GM19395 (cell line): ENCODE measurements around the gene CHI3L2.

Source experiments
- ATAC-seq: cut with Tn5 transposase; IDR thresholded peaks from one replicate; pipeline ENCODE4 v1.9.1; 2021; ENCODE audit warnings: mild to moderate bottlenecking, moderate library complexity; ENCODE audit not compliant: unreplicated experiment

CHI3L2 gene

DNA sequence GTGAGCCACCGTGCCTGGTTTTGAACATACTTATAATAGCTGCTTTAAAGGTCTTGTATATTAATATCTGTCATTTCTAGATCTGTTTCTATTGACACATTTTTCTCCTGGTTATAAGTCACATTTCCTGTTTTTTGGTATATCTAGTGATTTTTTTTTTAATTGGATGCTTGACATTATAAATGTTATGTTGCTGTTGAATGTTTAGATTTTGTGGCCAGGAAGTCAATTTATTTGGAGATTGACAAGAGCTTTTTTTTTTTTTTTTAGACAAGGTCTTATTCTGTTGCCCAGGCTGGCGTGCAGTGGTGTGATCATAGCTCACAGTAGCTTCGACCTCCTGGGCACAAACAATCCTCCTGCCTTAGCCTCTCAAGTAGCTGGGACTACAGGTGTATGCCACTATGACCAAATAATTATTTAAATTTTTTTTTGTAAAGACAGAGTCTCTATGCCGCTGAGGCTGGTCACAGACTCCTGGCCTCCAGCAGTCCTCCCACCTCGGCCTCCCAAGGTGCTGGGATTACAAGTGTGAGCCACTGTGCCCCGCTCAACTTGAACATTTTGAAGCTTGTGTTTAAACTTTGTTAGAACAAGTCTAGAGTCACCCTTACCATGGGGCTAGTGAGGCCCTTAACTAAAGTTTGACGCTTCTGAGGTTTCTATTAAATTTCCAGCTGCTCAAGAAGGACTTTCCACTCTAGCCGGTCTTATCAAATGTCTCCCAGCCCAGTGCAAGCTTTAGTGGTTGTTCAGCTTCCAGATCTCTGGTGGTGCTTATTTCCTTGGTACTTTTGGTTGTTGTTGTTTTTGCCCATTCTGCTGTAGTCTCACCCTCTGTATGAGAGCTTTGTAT, 8.6 kb upstream of the CHI3L2 start:
- ATAC-seq: no peak

DNA sequence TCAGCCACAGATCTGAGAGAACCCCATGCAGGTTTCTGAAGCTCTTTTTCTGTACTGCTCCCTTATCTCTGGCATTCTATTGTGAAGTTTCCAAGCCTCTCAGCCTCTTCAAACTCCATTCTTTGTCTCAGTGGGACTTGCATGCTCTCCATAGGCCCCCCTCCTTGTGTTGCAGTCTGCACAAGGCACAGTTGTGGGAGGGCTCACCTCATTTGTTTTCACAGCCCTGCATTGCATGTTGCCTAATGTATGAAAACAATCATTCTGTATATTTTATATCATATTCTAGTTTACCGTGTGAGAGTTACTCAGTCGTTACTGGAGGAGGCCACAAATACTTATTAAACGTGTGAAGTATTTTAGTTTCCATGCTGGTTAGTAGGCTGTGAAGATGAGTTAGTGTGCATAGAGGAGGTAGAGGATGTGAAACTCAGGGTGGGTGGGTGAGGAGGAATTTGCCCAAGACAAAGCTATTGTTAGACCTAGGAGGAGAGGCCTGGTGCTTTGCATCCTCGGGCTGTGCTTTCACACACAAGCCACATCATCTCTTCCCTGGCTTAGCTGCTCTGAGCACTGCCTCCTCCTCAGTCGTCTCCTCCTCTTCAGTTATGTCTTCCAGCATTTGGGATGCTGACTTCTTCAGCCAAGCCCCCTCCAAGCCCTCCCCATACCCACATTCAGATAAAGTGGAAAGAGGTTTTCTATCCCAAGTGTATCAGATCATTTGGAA, 7.8 kb upstream of the CHI3L2 start:
- peak; percentile 31 for ATAC-seq

DNA sequence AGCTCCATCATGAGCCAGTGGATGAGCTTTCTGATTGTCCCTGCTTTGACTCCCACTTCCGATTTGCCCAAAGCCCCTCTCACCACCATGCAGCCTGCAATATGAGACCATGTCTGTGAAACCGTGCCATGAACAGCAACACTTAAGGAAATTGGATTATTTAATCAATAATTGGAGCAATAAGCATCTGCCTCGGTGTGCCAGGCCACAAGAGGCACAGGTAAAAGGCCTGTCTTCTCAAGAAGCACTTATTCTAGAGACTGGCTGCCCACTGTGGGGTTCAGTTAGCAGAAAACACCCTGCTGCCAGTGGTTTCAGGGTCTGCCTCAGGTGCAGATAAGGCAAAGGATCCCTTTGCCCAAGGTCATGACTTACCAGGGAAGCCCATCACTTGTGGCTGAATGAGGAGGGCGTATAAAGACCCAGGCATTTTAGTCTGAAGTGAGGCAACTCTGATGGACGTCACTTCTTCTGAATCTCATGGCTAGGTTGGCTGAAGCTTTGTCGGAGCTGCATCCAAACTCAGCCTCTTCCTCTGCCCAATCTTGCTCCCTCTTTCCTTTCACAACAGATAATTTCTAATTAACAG, 7.1 kb upstream of the CHI3L2 start:
- no peak for ATAC-seq

DNA sequence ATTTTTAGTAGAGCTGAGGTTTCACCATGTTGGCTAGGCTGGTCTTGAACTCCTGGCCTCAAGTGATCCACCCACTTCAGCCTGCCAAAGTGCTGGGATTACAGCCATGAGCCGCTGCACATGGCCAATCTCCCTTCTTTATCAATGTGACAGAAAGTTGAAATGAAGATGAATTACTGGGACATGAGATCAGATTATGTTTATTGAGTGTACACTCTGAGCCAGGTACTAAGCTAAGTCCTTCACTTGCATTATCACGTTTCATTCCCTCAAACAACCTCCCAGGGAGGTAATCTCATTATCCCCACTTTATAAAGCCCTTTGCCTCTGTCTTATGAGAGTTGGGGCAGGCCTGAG, 6.3 kb upstream of the CHI3L2 start:
- ATAC-seq: no peak

DNA sequence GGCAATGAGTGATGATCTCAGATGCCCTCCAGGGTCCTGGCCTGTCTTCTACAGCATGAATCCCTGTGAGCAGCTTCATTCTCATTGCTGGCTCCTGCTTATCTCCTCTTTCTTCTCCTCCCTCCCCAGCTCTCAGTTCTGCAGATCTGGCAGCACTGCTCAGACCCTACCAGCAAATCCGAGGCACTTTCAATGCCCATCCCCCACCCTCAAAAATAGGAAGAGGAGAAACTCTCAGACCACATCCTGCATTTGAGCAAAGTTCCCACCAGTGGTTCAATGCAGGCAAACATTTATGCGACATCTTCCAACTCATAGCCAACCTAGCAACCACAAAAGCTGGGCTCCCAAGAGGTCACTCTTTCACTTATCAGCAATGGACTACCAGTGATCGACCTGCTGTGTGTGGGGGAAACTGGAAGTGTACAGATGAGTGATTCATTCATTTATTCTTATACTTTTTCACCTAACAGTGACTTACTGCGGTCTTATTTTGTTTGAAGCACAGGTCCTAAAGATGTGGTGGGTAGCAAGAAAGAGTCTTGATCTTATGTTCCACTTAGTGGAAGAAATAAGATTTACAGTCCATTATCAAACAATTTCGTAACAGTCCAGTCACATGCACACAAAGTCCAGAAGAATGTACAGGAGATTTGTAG, 5.8 kb upstream of the CHI3L2 start:
- peak; percentile 72 for ATAC-seq

DNA sequence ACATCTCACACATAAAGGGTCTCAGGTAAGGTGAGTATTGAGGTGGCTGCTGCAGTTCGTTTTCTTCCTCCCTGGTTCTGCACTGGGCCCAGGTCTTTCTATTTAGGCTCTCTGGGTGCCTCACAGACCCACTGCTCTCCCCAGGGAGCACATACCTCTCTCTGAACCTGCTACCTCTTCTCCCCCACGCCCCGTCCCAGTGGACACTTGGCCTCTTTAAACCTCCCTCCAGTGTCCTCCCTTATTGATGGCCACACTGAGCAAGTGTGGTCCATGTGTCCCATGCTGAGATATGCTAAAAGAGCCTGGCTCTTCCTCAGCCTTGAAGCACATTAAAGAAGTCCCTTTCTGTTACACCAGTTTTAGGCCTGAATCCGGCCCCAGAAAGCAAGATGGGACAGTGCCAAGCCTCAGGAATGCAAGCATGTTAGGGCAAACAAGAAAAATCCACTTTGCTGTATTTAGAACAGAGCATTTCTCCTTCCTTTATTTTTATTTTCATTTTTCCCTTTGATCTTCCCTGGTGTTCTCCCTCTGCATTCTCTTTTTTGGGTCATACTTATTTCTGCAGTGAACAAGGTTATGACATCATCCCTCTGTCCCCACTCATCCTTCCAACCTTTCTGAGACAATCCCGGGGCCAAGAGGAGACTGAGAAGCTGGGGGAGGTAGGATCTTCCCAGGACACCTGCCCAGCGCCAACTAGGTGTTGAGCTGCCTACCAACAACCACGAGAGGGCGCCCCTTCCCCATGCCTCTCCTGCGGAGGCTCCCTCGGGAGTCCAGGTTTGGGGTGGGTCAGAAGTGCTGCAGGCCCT, 5.0 kb upstream of the CHI3L2 start:
- peak; percentile 2 for ATAC-seq

DNA sequence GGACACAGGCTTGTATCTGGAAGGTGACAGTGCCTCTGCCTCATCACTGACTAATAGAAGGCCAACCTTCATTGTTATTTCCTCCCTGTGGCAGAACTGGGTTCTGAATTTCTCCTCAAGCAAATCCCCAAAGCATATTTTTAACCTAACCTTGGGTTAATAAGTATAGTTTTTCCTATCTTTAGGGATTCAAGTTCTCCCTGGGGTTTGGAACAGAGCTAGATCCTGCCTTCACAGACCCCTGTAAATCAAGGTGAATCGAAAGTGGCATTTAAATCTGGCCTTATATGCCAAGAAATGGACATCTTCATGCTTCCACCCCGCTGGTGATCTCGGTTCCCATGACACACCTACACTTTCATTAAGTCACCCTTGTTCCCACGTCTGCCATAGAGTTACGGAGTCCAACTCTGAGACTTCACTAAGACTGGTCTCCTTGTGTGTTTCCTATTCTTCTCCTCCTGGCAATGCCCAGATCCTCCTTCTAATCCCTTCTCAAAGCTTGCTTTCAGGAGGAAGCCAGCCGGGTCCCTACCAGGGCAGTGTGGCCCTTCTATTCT, 4.3 kb upstream of the CHI3L2 start:
- ATAC-seq: no peak

DNA sequence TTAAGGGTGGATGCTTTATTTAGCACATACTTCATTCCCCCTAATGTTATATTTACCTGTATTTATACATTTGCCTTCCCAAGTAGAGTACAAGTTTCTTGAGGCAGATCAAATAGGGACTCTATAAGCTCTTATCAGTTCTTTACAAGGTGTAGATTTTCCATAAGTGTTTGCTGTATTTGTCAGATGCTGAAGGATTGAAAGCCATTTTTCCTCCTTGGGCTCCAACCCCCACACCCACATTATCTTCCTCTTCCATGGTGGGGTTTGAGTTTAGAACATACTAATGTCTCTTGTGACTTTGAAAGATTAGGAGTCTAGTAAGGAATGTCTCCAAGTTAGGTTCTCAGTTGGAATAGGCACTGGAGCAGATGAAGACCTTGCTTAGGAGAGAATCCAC, 2.4 kb upstream of the CHI3L2 start:
- no peak for ATAC-seq

DNA sequence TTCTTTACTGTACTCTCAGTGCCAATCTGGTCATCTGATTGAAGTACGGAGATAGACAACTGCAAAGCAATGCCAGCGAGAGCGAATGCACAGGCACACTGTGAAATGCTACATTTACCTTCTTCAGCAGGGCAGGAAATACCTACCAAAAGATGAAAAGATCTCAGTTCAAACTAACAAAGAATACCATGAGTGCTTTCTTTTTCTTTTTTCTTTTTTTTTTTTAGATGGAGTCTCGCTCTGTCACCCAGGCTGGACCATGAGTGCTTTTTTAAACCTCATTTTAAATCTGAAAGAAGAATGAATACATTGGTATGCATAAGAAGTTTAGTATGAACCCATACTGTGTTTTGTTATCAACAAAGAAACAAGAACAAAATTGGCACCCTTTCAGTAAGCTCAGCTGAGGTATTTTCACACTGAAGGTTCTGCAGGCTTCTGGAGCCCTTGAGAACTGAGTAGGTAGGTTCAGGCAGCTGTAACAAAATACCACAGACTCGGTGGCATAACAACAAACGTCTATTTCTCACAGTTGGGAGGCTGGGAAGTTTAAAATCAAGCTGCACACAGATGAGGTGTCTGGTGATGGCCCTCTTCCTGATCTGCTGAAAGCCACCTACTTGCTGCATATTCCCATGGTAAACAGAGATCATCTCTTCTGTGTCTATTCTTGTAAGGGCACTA, 1.7 kb upstream of the CHI3L2 start:
- ATAC-seq: no peak

DNA sequence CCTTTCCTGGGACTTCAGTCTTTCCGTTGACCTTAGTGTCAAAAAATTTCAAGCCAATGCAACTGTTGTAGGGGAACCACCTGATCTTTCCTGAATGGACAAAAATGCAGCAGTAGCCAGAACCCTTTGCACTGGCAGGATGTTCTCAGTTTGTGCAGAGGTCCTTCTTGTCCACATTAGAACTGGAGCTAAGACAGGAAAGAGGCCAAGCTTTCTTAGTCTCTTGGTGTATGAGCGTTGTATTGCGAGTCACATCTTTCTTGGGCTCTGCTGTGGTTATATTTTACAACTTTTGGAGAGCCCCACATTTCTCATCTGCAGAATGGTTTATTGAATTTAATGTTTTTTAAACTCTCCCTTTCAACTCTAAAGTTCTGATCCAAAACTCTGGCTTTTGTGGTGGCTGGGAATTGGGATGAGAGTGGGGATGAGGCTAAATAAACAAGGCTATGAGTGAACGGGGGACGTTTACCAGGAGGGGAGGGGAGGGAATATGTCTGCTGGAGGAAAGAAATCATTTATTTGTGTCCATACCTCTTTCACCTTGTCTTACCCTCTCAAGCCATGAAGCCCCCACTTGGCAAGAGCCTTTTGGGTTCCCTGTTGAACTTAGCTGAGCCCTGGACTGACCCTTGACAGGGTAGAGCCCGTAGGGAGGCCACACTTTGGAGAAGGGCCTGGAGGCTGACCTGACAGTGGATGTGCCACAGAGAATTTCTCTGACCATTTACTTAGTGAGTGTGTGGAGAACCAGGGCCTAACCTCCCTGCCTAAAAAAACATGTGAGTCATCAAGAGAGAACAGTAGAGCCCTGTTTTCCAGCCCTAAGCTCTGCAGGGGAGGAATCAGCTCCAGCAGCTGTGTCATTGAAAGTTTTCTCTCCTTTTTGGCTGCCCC, 586 bp downstream of the CHI3L2 start:
- no peak for ATAC-seq

DNA sequence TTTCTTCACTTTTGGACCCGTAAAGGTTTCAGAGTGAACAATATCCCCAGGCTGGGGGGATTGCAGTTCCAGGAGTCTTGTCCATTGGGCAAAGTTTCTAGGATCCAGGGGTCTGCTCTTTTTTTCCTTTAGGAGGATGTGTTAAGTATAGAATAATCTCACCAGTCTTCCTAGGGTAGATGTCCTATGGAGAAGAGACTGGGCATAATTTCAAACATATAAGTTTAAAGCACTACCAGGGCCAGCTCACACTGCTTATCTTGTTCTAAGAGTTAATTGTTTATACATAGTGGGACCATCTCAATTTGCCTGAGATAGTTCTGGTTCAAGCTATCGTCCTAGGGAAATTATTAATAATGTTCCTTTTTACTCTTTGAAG, 1.2 kb downstream of the CHI3L2 start:
- ATAC-seq: no peak

DNA sequence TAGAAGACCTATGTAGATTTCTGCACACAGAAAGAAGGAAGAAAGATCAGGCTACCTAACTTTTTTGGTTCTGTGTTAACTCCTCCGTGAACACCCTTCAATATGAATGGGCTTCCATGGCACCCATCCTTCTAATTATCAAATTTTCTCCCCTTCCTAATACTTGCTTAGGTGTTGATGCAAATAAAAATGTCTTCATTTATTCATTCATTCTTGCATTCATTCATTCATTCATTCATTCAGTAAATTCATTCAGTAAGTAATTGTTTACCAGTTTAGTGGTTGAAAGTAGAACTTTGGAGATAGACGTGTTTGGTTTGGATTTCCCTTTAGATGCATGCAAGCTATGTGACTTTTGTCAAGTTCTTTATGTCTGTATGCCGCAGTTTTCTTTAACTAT, 4.6 kb downstream of the CHI3L2 start:
- no peak for ATAC-seq

DNA sequence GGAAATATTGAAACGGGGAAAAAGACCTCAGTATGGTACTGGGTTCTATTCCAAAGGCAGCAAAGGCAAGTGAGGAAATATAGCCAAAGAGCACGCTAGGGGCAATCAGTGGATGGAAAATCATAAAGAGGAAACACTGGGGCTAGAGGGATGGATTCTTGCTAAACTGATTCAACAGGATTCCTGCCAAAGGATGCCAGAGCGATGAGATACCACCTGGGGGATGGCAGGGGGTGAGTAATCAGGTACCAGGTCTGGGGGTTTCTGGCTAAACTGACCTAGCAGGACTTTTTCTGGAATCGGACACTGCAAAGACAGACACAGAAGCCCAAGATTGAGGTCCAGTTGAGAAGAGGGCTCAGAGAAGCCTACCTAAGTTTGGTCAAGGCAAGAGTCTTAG, 6.7 kb downstream of the CHI3L2 start:
- no peak for ATAC-seq

DNA sequence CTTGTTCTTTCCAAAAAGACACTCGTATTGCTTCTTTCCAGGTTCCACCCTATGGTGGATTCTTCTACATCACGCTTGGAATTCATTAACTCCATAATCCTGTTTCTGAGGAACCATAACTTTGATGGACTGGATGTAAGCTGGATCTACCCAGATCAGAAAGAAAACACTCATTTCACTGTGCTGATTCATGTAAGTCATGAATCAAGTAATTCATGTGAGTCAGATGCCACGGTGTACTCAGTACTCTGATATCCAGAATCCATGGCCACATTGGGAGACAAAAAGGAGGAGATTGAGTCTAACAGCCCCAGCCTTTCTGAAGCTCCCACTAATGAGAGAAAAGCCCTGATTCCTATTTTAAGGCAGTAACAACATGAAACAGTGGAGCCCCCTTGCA, 7.4 kb downstream of the CHI3L2 start:
- ATAC-seq: no peak

DNA sequence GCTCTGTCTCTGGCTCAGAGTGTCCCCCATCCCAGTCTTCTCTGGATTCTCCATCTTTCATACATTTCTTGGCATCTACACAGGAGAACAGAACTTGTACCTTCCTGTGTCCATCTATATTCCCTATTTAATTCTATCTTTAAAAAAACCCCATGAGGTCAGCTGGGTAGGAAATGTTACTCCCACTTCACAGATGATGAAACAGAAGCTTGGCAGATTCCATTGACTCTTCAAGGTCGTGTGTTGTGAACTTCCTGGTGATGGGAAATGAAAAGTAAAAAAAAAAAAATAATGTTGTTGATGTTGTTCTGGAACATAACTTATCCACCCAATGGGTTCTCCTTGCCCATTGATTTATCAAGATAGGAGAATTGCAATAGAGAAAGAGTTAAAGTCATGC, 8.9 kb downstream of the CHI3L2 start:
- ATAC-seq: no peak

DNA sequence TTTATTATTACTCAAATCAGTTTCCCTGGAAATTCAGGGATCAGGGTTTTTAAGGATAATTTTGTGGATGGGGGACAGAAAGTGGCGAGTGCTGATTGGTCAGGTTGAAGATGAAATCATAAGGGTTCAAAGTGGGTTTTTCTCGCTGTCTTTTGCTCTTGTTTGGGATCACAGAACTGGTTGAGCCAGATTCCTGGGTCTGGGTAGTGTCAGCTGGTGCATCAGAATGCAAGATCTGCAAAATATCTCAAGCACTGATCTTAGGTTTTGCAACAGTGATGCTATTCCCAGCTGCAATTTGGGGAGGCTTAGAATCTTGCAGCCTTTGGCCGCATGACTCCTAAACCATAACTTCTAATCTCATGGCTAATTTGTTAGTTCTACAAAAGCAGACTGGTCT, 9.3 kb downstream of the CHI3L2 start:
- ATAC-seq: no peak

DNA sequence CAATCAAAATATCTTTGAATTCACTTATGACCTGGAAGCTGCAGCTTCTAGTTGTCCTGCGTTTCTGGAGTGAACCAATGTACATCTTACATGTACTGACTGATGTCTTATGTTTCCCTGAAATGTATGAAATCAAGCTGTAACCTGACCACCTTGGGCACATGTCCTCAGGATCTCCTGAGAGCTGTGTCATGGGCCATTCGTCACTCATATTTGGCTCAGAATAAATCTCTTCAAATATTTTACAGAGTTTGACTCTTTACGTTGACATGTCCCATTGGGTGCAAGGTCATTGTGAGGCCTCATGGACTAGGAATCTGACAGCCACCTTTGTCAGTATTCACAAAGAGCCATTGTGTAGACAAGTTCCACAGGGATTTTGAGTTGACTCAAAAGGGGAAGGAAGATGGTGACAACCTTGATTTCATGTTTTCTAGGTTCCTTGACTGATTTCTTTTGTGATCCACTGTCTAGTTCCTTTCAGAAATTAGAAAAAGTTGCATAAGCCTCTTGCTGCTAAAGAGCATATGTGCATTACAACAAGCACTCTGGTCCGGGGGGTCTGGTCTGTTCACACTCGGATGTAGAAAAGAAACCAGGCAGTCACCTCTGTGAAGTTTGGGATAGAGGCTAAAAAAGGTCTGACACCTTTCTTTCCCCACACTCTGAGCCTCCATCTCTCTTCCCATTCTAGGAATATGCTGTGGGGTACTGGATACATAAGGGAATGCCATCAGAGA, 10.7 kb downstream of the CHI3L2 start:
- ATAC-seq: no peak

DNA sequence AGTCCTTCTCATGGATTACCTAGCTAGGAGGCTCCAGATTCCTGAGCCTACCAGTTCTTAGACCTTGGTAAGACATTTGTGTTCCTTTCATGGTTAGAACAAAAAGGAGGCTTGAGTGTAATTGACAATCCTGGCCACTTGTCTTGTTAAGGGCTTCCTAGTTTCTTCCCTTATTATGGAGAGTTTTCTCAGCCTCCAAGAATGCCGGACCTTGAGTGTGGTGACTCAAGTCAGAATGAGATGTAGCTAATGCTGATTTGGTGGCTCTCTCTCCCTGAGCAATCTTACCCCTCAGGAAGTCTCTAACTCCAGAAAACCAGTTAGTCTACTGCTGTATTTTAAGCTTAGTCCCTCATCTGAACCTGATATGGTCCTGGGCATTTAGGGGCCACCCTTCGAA, 14.3 kb downstream of the CHI3L2 start:
- no peak for ATAC-seq
